ENCODE data around the gene DSC3.
"Not testable (repeated sequence)": the region's sequence is repeated elsewhere in the genome, so short reads cannot be mapped to it uniquely, and the experiment has no call there.

The DSC3 gene

GRCh38 chr18:31040686-31041270, 1.8 kb downstream of the DSC3 start:
- no peak for FAIRE-seq

- FAIRE-seq = no peak
These were observed 3.1 kb downstream of the DSC3 start for GRCh38 chr18:31039426-31039825.

GRCh38 chr18:31037686-31038085, 4.9 kb downstream of the DSC3 start:
- not testable (repeated sequence) for FAIRE-seq

DNA sequence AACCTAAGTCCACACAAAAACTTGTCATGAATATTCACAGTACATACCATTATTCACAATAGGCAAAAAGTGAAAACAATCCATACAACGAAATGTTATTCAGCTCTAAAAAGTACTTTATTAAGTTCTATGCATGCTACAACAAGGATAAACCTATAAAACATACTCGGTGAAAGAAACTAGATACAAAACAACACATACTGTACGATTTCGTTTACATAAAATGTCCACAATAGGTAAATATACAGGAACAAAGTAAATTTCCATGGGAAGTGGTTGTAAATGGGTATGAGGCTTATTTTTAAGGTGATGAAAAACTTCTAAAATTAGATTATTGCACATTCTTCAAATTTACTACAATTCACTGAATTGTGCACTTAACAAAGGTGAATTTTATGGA, 8.0 kb downstream of the DSC3 start:
- FAIRE-seq = no peak

DNA sequence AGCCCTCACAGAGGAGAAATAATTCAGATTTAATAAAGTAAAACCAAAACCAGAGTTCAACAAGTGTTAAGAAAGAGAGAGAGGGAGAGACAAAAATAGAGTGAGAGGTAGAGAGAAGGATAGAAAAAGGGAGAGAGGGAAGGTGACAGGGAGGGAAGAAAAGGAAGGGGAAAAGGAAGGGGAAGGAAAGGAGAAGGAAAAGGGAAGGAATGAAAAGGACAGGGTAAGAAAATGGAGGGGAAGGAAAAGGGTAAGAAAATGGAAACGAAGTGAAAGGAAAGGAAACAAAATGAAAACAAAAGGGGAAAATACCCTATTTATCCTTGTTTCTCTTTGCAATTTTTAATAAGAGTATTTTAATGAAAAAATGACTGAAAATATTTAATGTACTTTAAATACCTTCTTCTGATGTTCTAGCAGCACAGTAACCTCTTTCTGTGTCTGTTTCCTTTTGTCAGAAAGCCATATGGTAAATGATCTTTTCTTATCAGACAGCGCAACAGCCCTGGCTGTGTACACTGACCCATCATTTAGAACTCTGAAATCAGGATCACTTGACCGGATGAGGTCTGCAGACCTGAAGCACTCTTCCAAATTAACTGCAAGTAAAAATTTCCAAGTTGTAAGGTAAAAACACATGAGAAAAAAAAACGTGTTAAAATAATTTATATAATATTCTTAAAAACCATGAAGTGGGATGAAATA, 11.8 kb downstream of the DSC3 start:
- no peak for FAIRE-seq

- no peak for FAIRE-seq
These were observed 26.7 kb downstream of the DSC3 start for GRCh38 chr18:31015715-31016434.

GRCh38 chr18:31011455-31011854, 31.1 kb downstream of the DSC3 start:
- FAIRE-seq = not testable (repeated sequence)

GRCh38 chr18:31010601-31011000, 31.9 kb downstream of the DSC3 start:
- FAIRE-seq = no peak

DNA sequence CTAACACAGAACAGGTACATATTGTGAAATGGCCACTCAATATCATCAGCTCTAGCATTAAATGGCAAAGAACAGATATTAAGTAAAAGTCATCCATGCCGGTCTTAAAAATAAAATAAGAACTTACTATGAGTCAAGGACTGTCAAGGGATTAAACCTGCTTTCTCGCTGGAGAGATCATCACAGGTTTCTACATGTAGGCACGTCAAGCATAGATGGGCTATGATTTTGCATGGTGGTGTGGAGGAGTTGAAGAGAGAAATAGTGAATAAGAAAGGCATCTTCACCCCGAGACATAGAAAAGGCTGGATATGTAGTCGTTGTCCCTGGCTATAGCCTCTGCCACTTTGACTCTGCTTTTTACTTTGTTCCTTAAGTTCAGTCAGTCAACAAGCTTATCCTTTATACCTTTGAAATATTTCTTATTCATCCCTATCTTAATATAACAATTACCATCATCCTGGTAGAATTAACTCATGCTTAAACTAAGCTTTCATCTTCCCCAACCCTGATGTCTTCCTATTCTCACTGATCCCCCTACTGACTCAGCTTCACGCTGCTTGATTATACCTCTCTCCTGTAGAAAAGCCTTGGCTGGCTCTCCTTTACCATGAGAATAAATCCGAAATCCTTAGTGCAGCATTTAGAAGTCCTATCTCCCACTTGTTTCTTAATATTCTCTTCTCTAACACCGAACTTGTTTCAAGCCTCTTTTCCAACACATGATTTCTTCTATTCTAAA, 42.5 kb downstream of the DSC3 start:
- FAIRE-seq = no peak

DNA sequence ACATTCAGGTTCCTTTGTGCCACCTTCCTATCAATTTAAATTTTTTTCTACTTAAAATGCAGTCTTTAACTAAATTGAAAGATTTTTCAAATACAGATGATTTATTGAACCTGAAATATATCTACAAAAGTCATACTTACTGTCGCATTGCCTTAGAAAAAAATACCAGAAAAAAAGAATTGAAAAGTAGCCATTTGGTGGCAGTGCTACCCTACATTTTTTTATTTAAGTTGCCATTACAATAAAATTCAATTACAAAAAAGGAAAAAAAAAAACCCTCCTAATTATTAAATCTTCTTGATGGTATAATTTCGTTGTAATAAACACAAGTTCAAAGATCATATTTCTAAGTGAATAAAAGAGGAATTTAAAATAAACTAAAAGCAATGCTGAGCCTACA, 43.4 kb downstream of the DSC3 start:
- FAIRE-seq = peak; percentile 81

- FAIRE-seq = no peak
These were observed 45.3 kb downstream of the DSC3 start for GRCh38 chr18:30997223-30997622.

GRCh38 chr18:30992231-30992630, 50.3 kb downstream of the DSC3 start:
- FAIRE-seq = no peak

DNA sequence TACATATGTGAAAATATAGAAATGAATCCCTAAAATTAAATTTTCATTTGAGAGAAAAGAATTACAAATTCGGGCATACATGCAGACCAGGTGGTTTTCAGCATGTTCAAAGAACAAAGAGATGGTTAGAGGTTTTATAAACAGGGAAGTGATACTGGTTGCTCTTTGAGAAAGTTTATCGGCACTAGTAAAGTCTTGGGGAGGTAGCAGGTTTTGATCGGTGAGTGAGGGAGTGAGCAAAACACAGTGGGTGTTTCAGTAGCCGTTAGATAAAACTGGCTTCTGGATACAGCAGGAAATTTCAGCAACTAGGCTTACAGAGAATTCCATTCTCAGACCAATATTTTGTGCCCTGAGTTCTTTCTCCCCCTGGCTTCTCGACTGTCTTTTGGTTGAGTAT, 51.1 kb downstream of the DSC3 start:
- FAIRE-seq = no peak

DNA sequence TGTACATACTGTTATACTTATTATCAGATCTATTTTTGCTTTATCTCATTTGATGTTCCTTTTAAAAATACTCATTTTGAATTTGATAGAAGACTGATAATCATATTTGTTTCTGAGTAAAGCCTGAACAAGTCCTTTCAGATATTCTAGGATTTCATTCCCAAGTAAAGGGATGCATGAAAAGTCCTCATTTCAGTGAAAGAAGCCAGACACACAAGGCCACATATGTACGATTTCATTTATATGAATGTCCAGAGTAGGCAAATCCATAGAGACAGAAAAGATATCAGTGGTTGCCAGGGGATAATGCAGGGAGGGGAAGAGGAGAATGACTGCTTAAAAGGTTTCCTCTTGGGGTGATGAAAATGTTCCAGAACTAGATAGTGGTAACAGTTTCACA, 53.4 kb downstream of the DSC3 start:
- no peak for FAIRE-seq

DNA sequence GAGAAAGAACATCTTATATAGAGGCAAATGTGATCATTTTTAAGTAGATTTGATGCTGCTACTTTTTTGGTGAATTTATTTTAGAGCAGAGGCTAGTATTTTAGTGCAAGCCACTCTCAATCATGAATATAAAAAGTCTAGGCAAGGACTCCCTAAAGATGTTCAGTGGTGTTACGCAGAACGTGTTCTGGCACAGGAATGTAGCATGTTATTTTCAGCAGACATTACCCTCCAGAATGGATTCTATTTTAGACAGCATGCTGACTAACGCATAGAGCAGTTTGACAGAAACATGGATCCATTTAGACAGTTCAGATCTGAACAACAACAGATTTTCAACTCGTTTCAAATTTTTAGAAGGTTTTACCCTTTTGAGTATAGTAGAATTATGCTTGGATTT, 54.1 kb downstream of the DSC3 start:
- FAIRE-seq = no peak

DNA sequence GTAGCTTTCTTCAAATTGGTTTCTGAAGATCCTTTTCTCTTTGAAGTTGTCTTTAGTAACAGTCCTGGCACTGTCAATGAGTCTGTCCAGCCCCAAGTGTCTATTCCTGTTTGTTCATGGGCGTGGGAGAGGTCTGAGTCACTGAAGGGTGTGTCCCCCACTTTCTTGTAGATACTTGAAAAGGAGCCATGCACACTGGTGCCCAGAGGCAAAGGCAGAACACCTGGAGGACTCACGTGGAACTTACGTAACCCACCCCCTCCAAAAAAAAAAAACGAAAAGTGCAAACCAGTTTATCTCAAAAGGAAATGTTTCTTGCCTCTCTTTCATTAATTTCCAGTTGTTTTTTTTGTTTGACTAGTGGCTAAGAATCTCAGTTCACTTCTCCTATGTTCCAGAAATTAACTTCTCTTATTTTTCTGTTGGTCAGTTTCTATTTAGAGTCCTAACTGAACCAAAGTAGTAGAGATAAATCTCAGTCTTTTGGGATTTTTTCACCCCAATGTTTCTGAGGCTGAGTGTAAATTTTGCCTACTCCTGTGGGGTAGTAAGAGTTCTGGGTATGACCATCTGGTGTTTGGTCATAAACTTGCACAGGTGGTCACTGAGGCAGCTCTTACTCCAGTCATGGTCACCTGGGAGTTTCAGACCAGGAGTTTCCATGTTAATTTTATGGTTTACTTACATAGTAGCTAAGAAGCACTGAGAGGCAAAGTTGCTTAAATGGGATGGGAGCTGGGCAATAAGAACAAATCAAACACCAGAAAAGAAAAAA, 54.9 kb downstream of the DSC3 start:
- FAIRE-seq = no peak

- FAIRE-seq = no peak
These were observed 56.8 kb downstream of the DSC3 start for GRCh38 chr18:30985753-30986152.

DNA sequence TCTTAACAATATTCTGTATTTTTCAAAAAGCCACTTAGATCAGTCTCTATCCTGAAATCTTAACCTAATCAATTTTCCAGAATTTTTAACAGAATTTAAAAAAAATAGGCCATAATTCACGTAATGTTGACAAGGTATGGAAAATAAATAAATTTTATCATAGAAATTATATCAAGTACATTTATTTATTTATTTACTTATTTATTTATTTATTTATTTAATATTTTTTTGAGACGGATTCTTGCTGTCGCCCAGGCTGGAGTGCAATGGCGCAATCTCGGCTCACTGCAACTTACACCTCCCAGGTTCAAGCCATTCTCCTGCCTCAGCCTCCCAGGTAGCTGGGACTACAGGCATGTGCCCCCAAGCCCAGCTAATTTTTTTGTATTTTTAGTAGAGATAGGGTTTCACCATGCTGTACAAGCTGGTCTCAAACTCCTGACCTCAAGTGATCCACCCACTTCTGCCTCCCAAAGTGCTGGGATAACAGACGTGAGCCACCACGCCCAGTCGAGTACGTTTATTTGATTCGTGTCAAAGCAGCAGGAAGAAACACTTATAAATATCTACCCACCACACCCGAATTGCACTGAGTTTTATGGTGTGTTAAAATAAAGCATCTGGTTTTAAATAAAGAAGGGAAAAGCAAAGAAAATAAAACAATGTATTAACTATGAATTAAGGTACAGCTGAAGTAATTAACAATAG, 60.1 kb downstream of the DSC3 start:
- no peak for FAIRE-seq

- FAIRE-seq = not testable (repeated sequence)
These were observed 64.5 kb downstream of the DSC3 start for GRCh38 chr18:30978091-30978490.

DNA sequence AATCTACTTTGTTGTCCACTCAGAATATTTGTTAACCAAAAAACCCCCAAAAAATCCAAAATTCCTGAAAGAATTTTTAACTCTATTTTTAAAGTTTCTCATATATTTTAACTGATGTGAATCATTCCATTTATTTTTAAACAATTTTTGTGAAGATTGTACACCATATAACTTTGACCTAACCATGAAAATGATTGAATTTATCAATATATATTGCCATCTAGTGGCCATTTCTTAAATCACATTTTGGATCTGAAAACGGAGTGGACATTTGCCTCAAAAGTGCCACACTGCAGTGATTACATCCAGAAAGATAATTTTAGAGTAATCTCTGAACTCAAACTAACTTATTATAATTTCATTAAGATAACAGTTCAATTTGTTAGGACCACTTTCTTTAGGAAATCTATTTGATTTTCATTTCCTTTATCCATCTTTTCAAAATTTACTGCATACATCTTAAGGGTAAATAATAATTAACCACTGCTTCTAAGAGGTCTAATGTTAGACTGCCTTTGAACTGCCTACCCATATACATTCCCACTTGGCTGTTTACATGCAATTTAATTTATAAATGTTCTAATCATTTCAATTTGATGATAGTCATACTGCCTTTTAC, 71.1 kb downstream of the DSC3 start:
- peak; percentile 96 for FAIRE-seq

DNA sequence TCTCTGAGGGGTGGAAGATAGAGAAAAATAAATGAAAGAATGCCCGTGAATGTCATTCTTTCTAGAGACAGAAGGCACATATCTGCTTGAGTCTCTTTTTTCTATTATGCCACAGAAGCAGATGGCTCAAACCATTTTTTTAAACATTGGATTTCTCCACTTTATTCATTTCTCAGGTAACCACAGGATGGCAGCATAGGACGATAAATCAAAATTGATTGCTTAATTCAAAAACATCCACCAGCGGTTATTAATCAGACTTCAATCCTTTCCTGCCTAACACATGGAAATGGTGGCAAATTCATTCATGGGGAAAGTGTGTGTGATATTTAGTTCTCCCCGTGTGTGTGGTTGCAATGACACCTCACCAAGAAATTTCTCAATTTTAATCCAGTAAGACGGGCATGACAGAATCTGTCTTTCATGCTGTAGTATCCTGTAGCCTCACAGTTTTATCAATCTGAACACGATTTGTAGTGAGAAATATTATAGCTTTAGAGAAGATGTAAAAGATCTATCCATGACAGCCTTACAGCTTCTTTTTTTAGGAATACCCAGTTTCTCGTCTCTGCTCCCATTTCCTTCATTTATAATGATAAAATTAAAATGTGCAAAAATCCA, 72.2 kb downstream of the DSC3 start:
- FAIRE-seq = peak; percentile 16
